PC-9 (cell line): Measurements from ENCODE around the gene ZNF714.

Experiments
- CTCF ChIP-seq: fragments of 200-600 bp; sonication (generic); conservative IDR thresholded peaks from 2 replicates; pipeline ENCODE4 v1.6.1; 2017; ENCODE audit warnings: mixed run types, antibody characterized with exemption, mild to moderate bottlenecking, moderate library complexity
- EZH2 ChIP-seq: fragments of 200-600 bp; sonication (generic); IDR thresholded peaks from 2 replicates; pipeline ENCODE4 v1.8.0; 2017; ENCODE audit warnings: antibody characterized with exemption, low read depth

GRCh38 chr19:21143854-21144253 is 61.9 kb downstream of the ZNF714 start:
- TF ChIP-seq CTCF (no peak), EZH2 (no peak)
